HEK293 (cell line): Measurements from ENCODE around the gene ASPHD1.

Experiments used
- CTCF ChIA-PET: fragments of 350-600 bp; formaldehyde crosslinking; extraction: SDS; loops from one replicate; lab custom pipeline; 2021; ENCODE audit warnings: antibody characterized with exemption; lab: Yijun Ruan, JAX
- POLR2A ChIA-PET: fragments of 300-600 bp; formaldehyde crosslinking; extraction: SDS; loops from one replicate; lab custom pipeline; 2020; ENCODE audit warnings: antibody characterized with exemption, inconsistent platforms; lab: Yijun Ruan, JAX
- H3K27ac ChIP-seq: fragments of 200-500 bp; sonication (Bioruptor generic); 2 replicates; pipeline ENCODE4 v1.5.1; 2014; ENCODE audit warnings: low read depth, low read length, control low read depth, inconsistent platforms; ENCODE audit errors: extremely low read depth
- H3K36me3 ChIP-seq, 2 experiments: fragments of 200-500 bp in 1 of 2; sonication (Bioruptor generic) in 1 of 2; 1 replicate in 1 of 2; 2 replicates in 1 of 2; pipeline ENCODE4 v1.5.1; 2014 to 2017; ENCODE audit warnings: inconsistent platforms in 2 of 2, low read length in 2 of 2; ENCODE audit not compliant: control insufficient read depth in 2 of 2, insufficient read depth in 1 of 2
- H3K4me1 ChIP-seq: fragments of 200-500 bp; sonication (Bioruptor generic); 2 replicates; pipeline ENCODE4 v1.5.1; 2014; ENCODE audit warnings: mild to moderate bottlenecking, low read length, inconsistent platforms; ENCODE audit not compliant: control insufficient read depth, insufficient read depth
- H3K4me3 ChIP-seq: 2 replicates; pipeline ENCODE4 v1.5.1; 2011; ENCODE audit warnings: low read depth, mild to moderate bottlenecking, control low read depth, low read length, moderate library complexity
- H3K9me3 ChIP-seq: fragments of 200-500 bp; sonication (Bioruptor generic); 2 replicates; pipeline ENCODE4 v1.5.1; 2014; ENCODE audit warnings: low read depth, low read length, inconsistent platforms; ENCODE audit not compliant: control insufficient read depth, insufficient read depth
- FEZF1 ChIP-seq: fragments of 450-650 bp; formaldehyde crosslinking; IDR thresholded peaks from 2 replicates; pipeline ENCODE4 v1.5.1; 2016; ENCODE audit warnings: missing biosample characterization, missing genetic modification characterization
- KLF1 ChIP-seq: fragments of 450-650 bp; formaldehyde crosslinking; IDR thresholded peaks from 2 replicates; pipeline ENCODE4 v1.5.1; 2016; ENCODE audit warnings: missing biosample characterization, missing genetic modification characterization
- REPIN1 ChIP-seq: fragments of 450-650 bp; formaldehyde crosslinking; IDR thresholded peaks from 2 replicates; pipeline ENCODE4 v1.5.1; 2017; ENCODE audit warnings: missing biosample characterization, missing genetic modification characterization, low read depth
- SCRT1 ChIP-seq: fragments of 450-650 bp; formaldehyde crosslinking; IDR thresholded peaks from 2 replicates; pipeline ENCODE4 v1.5.1; 2016; ENCODE audit warnings: missing biosample characterization, missing genetic modification characterization, borderline replicate concordance
- ZNF132 ChIP-seq: fragments of 450-650 bp; formaldehyde crosslinking; IDR thresholded peaks from 2 replicates; pipeline ENCODE4 v1.5.1; 2017; ENCODE audit warnings: missing biosample characterization, missing genetic modification characterization, borderline replicate concordance
- ZNF174 ChIP-seq: fragments of 450-650 bp; formaldehyde crosslinking; IDR thresholded peaks from 2 replicates; pipeline ENCODE4 v1.5.0; 2017; ENCODE audit warnings: missing biosample characterization, mild to moderate bottlenecking, missing genetic modification characterization
- ZNF2 ChIP-seq: fragments of 450-650 bp; formaldehyde crosslinking; IDR thresholded peaks from 2 replicates; pipeline ENCODE4 v1.5.1; 2016; ENCODE audit warnings: missing biosample characterization, missing genetic modification characterization
- ZNF214 ChIP-seq: fragments of 450-650 bp; formaldehyde crosslinking; IDR thresholded peaks from 2 replicates; pipeline ENCODE4 v1.5.1; 2017; ENCODE audit warnings: missing biosample characterization, mild to moderate bottlenecking, missing genetic modification characterization, borderline replicate concordance
- ZNF354C ChIP-seq: fragments of 450-650 bp; formaldehyde crosslinking; IDR thresholded peaks from 2 replicates; pipeline ENCODE4 v1.5.1; 2016; ENCODE audit warnings: missing biosample characterization, missing genetic modification characterization, low read depth, borderline replicate concordance
- ZNF664 ChIP-seq: fragments of 450-650 bp; formaldehyde crosslinking; IDR thresholded peaks from 2 replicates; pipeline ENCODE4 v1.5.1; 2016; ENCODE audit warnings: missing biosample characterization, missing genetic modification characterization
- ZNF701 ChIP-seq: fragments of 450-650 bp; formaldehyde crosslinking; IDR thresholded peaks from 2 replicates; pipeline ENCODE4 v1.5.1; 2016; ENCODE audit warnings: missing biosample characterization, missing genetic modification characterization
- TF ChIP-seq, protein P1 (sequence below): fragments of 450-650 bp; formaldehyde crosslinking; IDR thresholded peaks from 2 replicates; pipeline ENCODE4 v1.5.1; 2016; ENCODE audit warnings: missing biosample characterization, missing genetic modification characterization
- TF ChIP-seq, protein P2 (sequence below): fragments of 450-650 bp; formaldehyde crosslinking; IDR thresholded peaks from 2 replicates; pipeline ENCODE4 v1.5.1; 2016; ENCODE audit warnings: missing biosample characterization, missing genetic modification characterization
- TF ChIP-seq, protein P3 (sequence below): fragments of 450-650 bp; formaldehyde crosslinking; IDR thresholded peaks from 2 replicates; pipeline ENCODE4 v1.5.1; 2016; ENCODE audit warnings: missing biosample characterization, missing genetic modification characterization
- TF ChIP-seq, protein P4 (sequence below): fragments of 450-650 bp; formaldehyde crosslinking; IDR thresholded peaks from 2 replicates; pipeline ENCODE4; 2016; ENCODE audit warnings: missing biosample characterization, missing genetic modification characterization
- TF ChIP-seq, protein P5 (sequence below): fragments of 450-650 bp; formaldehyde crosslinking; IDR thresholded peaks from 2 replicates; pipeline ENCODE4 v1.5.1; 2016; ENCODE audit warnings: missing biosample characterization, missing genetic modification characterization
- TF ChIP-seq, protein P6 (sequence below): fragments of 450-650 bp; formaldehyde crosslinking; IDR thresholded peaks from 2 replicates; pipeline ENCODE4 v1.5.0; 2017; ENCODE audit warnings: missing biosample characterization, missing genetic modification characterization, borderline replicate concordance
- TF ChIP-seq, protein P7 (sequence below): fragments of 450-650 bp; formaldehyde crosslinking; IDR thresholded peaks from 2 replicates; pipeline ENCODE4 v1.5.1; 2016; ENCODE audit warnings: missing biosample characterization, missing genetic modification characterization

The ASPHD1 gene

DNA sequence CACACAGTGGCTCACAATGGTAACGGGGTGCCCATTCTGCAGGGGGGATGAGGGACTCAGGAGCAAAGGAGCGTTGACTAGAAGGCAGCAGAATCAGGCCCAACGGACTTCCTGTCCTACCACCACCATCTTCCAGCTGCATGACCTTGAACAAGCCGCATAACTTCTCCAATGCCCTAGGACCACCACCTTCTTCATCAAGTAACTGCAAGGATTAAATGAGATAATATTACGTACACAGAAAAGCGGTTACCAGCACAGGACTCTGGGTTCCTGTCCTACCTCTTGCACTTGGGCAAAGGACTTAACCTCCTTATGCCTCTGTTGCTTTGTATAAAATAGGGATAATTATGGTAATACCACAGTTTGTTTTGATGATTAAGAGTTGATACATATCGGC, 4.7 kb downstream of the ASPHD1 start:
- Histone ChIP-seq H3K4me1 (no peaks in the 10 kb centered on the region), H3K36me3 (no peaks in the 10 kb centered on the region; a peak in 1 of 3 replicates), H3K27ac (no peak overlapping the region), H3K4me3 (no peak overlapping the region), H3K9me3 (no peaks in the 10 kb centered on the region)
- peak; percentile 98 for TF ChIP-seq ZNF664 (tag by site-specific recombination)
- TF ChIP-seq, protein P1, sequence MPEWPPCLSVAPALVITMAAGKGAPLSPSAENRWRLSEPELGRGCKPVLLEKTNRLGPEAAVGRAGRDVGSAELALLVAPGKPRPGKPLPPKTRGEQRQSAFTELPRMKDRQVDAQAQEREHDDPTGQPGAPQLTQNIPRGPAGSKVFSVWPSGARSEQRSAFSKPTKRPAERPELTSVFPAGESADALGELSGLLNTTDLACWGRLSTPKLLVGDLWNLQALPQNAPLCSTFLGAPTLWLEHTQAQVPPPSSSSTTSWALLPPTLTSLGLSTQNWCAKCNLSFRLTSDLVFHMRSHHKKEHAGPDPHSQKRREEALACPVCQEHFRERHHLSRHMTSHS (tag by site-specific recombination): no peak
- ChIA-PET POLR2A (interaction anchor here (1.1 kb wide), 1 partner anchor 11 kb away, joined by 5 read pairs; no protein-coding TSS in a partner anchor), CTCF (no interaction called here)

DNA sequence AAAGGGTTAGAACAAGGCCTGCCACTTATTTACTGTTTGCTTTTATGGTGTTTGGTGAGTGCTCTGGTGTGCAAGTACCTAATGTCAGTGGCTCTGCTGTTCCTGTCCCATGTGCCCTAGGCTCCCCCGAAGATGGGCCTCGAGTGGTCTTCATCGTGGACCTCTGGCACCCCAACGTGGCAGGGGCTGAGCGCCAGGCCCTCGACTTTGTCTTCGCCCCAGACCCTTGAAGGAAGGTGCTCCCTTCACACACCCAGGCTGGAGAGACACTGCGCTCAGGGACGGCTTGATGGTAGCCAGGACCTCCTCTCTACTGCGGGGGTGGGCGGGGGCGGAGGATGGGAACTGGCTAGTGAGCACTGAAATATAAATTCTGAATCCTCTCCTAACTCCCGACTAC, 5.4 kb downstream of the ASPHD1 start:
- Histone ChIP-seq H3K27ac (no peak overlapping the region), H3K4me1 (no peaks in the 10 kb centered on the region), H3K4me3 (no peak overlapping the region), H3K36me3 (peaks cover 0 to 1% of the 10 kb centered on the region in 2 experiments; a peak in 2 of 3 replicates), H3K9me3 (no peaks in the 10 kb centered on the region)
- ChIA-PET POLR2A (no interaction called here), CTCF (no interaction called here)
- TF ChIP-seq KLF1 (tag by site-specific recombination) (no peak), FEZF1 (tag by site-specific recombination) (no peak), ZNF701 (tag by site-specific recombination) (no peak), SCRT1 (tag by site-specific recombination) (no peak), REPIN1 (tag by site-specific recombination) (no peak), ZNF2 (tag by site-specific recombination) (no peak), ZNF214 (tag by site-specific recombination) (no peak), ZNF354C (no peak), ZNF132 (tag by site-specific recombination) (no peak), ZNF174 (no peak)
- TF ChIP-seq, protein P2, sequence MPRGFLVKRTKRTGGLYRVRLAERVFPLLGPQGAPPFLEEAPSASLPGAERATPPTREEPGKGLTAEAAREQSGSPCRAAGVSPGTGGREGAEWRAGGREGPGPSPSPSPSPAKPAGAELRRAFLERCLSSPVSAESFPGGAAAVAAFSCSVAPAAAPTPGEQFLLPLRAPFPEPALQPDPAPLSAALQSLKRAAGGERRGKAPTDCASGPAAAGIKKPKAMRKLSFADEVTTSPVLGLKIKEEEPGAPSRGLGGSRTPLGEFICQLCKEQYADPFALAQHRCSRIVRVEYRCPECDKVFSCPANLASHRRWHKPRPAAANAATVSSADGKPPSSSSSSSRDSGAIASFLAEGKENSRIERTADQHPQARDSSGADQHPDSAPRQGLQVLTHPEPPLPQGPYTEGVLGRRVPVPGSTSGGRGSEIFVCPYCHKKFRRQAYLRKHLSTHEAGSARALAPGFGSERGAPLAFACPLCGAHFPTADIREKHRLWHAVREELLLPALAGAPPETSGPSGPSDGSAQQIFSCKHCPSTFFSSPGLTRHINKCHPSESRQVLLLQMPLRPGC (tag by site-specific recombination): no peak
- TF ChIP-seq, protein P3, sequence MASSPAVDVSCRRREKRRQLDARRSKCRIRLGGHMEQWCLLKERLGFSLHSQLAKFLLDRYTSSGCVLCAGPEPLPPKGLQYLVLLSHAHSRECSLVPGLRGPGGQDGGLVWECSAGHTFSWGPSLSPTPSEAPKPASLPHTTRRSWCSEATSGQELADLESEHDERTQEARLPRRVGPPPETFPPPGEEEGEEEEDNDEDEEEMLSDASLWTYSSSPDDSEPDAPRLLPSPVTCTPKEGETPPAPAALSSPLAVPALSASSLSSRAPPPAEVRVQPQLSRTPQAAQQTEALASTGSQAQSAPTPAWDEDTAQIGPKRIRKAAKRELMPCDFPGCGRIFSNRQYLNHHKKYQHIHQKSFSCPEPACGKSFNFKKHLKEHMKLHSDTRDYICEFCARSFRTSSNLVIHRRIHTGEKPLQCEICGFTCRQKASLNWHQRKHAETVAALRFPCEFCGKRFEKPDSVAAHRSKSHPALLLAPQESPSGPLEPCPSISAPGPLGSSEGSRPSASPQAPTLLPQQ (tag by site-specific recombination): no peak
- TF ChIP-seq, protein P4, sequence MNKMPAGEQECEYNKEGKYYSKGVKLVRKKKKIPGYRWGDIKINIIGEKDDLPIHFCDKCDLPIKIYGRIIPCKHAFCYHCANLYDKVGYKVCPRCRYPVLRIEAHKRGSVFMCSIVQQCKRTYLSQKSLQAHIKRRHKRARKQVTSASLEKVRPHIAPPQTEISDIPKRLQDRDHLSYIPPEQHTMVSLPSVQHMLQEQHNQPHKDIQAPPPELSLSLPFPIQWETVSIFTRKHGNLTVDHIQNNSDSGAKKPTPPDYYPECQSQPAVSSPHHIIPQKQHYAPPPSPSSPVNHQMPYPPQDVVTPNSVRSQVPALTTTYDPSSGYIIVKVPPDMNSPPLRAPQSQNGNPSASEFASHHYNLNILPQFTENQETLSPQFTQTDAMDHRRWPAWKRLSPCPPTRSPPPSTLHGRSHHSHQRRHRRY (tag by site-specific recombination): no peak
- TF ChIP-seq, protein P5, sequence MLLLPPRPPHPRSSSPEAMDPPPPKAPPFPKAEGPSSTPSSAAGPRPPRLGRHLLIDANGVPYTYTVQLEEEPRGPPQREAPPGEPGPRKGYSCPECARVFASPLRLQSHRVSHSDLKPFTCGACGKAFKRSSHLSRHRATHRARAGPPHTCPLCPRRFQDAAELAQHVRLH (tag by site-specific recombination): no peak
- TF ChIP-seq, protein P6, sequence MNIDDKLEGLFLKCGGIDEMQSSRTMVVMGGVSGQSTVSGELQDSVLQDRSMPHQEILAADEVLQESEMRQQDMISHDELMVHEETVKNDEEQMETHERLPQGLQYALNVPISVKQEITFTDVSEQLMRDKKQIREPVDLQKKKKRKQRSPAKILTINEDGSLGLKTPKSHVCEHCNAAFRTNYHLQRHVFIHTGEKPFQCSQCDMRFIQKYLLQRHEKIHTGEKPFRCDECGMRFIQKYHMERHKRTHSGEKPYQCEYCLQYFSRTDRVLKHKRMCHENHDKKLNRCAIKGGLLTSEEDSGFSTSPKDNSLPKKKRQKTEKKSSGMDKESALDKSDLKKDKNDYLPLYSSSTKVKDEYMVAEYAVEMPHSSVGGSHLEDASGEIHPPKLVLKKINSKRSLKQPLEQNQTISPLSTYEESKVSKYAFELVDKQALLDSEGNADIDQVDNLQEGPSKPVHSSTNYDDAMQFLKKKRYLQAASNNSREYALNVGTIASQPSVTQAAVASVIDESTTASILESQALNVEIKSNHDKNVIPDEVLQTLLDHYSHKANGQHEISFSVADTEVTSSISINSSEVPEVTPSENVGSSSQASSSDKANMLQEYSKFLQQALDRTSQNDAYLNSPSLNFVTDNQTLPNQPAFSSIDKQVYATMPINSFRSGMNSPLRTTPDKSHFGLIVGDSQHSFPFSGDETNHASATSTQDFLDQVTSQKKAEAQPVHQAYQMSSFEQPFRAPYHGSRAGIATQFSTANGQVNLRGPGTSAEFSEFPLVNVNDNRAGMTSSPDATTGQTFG: no peak
- TF ChIP-seq, protein P7, sequence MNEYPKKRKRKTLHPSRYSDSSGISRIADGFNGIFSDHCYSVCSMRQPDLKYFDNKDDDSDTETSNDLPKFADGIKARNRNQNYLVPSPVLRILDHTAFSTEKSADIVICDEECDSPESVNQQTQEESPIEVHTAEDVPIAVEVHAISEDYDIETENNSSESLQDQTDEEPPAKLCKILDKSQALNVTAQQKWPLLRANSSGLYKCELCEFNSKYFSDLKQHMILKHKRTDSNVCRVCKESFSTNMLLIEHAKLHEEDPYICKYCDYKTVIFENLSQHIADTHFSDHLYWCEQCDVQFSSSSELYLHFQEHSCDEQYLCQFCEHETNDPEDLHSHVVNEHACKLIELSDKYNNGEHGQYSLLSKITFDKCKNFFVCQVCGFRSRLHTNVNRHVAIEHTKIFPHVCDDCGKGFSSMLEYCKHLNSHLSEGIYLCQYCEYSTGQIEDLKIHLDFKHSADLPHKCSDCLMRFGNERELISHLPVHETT: no peak
